HG03457 (cell line): ENCODE data around the gene WDR86.

Experiments
- ATAC-seq: cut with Tn5 transposase; IDR thresholded peaks from one replicate; pipeline ENCODE4 v1.9.1; 2021; ENCODE audit warnings: moderate number of reproducible peaks; ENCODE audit not compliant: unreplicated experiment

Gene WDR86

GRCh38 chr7:151409667-151410404 lies at the start of gene WDR86:
WDR86 (minus strand) TSS chr7:151410038; CDS start chr7:151409589, 449 bp downstream.
- no peak for ATAC-seq

- ATAC-seq: no peak
Measured at GRCh38 chr7:151457534-151457933, 47.7 kb upstream of the WDR86 start.

GRCh38 chr7:151456782-151457181 lies 46.9 kb upstream of the WDR86 start:
- ATAC-seq: no peak

- ATAC-seq: no peak
Measured at GRCh38 chr7:151456276-151456675, 46.4 kb upstream of the WDR86 start.

- ATAC-seq: no peak
Measured at GRCh38 chr7:151455690-151456089, 45.9 kb upstream of the WDR86 start.

GRCh38 chr7:151454932-151455530 lies 45.2 kb upstream of the WDR86 start:
- no peak for ATAC-seq

GRCh38 chr7:151454305-151454704 lies 44.5 kb upstream of the WDR86 start:
- ATAC-seq: no peak

- no peak for ATAC-seq
Measured at GRCh38 chr7:151453326-151453791, 43.5 kb upstream of the WDR86 start.

GRCh38 chr7:151452680-151453325 lies 43.0 kb upstream of the WDR86 start:
- ATAC-seq: no peak

GRCh38 chr7:151451626-151452571 lies 42.1 kb upstream of the WDR86 start:
- ATAC-seq: no peak

GRCh38 chr7:151451156-151451555 lies 41.3 kb upstream of the WDR86 start:
- ATAC-seq: no peak

- no peak for ATAC-seq
Measured at GRCh38 chr7:151449990-151450389, 40.2 kb upstream of the WDR86 start.

- ATAC-seq: no peak
Measured at GRCh38 chr7:151448261-151449252, 38.7 kb upstream of the WDR86 start.

- no peak for ATAC-seq
Measured at GRCh38 chr7:151447901-151448260, 38.0 kb upstream of the WDR86 start.

GRCh38 chr7:151447312-151447711 lies 37.5 kb upstream of the WDR86 start:
- ATAC-seq: no peak

- ATAC-seq: no peak
Measured at GRCh38 chr7:151446412-151446811, 36.6 kb upstream of the WDR86 start.

- no peak for ATAC-seq
Measured at GRCh38 chr7:151444632-151445031, 34.8 kb upstream of the WDR86 start.

- no peak for ATAC-seq
Measured at GRCh38 chr7:151442776-151443496, 33.1 kb upstream of the WDR86 start.

- no peak for ATAC-seq
Measured at GRCh38 chr7:151440799-151441445, 31.1 kb upstream of the WDR86 start.
